ENCODE results near the gene SHANK1.

Gene SHANK1

DNA sequence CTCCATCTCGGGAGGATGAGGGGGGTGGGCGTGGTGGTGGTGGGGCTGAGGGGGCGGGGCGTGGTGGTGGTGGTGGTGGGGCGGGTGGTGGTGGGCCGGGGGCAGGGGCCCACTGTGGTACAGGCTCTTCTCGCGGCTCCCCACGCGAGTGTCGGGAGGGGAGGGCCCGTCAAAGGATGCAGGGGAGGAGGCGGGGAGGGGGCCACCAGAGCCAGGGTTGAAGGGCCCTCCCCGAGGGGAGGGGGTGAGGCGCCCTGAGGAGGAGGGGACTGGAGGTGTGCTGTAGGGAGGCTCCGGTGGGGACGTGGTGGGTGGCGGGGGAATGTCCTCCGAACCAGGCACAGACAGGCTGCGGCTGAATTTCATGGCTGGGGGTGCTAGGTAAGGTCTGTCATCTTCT is 50.7 kb downstream of the SHANK1 start:
- no peaks in the 10 kb centered on the region for H3K79me2 ChIP-seq (ENCODE audit: control insufficient read depth, low read length)
- H3K36me3 ChIP-seq (ENCODE audit: control insufficient read depth, low read length) = no peaks in the 10 kb centered on the region
- TF ChIP-seq, protein P1, sequence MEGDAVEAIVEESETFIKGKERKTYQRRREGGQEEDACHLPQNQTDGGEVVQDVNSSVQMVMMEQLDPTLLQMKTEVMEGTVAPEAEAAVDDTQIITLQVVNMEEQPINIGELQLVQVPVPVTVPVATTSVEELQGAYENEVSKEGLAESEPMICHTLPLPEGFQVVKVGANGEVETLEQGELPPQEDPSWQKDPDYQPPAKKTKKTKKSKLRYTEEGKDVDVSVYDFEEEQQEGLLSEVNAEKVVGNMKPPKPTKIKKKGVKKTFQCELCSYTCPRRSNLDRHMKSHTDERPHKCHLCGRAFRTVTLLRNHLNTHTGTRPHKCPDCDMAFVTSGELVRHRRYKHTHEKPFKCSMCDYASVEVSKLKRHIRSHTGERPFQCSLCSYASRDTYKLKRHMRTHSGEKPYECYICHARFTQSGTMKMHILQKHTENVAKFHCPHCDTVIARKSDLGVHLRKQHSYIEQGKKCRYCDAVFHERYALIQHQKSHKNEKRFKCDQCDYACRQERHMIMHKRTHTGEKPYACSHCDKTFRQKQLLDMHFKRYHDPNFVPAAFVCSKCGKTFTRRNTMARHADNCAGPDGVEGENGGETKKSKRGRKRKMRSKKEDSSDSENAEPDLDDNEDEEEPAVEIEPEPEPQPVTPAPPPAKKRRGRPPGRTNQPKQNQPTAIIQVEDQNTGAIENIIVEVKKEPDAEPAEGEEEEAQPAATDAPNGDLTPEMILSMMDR (IDR thresholded peaks at IDR 0.05; ENCODE audit: low read depth, low read length, poor library complexity, severe bottlenecking) = no peak
- TF ChIP-seq EZH2phosphoT487 (IDR thresholded peaks at IDR 0.05; ENCODE audit: borderline replicate concordance, low read length) = no peak
- no peaks in the 10 kb centered on the region for H3K9me3 ChIP-seq (ENCODE audit: control insufficient read depth, insufficient read depth, low read length)
- H4K20me1 ChIP-seq (ENCODE audit: control insufficient read depth, insufficient read depth, low read depth, low read length) = no peaks in the 10 kb centered on the region
- H3K9me2 ChIP-seq (replicated peaks; ENCODE audit: control insufficient read depth, low read length) = no peaks in the 10 kb centered on the region
- H3K27me3 ChIP-seq (ENCODE audit: control insufficient read depth, low read length) = no peaks in the 10 kb centered on the region
- H3K4me3 ChIP-seq (ENCODE audit: low read length) = no peak overlapping the region
- H3K27ac ChIP-seq (ENCODE audit: low read depth, low read length) = no peak overlapping the region
- H3K4me2 ChIP-seq (ENCODE audit: low read length) = no peak overlapping the region
- no peaks in the 10 kb centered on the region for H3F3A ChIP-seq (ENCODE audit: control insufficient read depth, insufficient read depth)
- H3K4me1 ChIP-seq (ENCODE audit: control insufficient read depth, low read length) = no peaks in the 10 kb centered on the region

DNA sequence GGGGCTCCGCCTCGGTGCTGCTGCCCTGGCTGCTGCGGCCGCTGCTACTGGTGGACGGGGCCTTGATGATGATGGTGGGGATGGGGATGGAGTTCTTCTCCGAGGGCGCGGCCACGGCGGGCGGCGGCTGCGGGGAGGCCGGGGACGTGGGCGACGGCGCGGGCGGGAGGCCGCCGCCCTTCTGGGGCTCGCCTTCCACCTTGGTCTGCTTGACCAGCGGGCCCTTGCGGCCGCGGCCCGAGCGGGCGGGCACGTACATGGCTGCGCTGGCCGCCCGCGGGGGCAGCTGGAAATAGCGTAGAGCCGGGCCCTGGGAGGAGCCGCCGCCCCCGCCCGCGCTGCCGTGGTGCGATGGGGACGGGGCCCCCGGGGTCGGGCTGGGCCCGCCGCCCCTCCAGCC is 51.2 kb downstream of the SHANK1 start:
- H3K9me3 ChIP-seq (ENCODE audit: control insufficient read depth, insufficient read depth, low read length) = no peaks in the 10 kb centered on the region
- no peak overlapping the region for H3K27ac ChIP-seq (ENCODE audit: low read depth, low read length)
- no peaks in the 10 kb centered on the region for H3K79me2 ChIP-seq (ENCODE audit: control insufficient read depth, low read length)
- H3K4me3 ChIP-seq (ENCODE audit: low read length) = no peak overlapping the region
- no peak for TF ChIP-seq EZH2phosphoT487 (IDR thresholded peaks at IDR 0.05; ENCODE audit: borderline replicate concordance, low read length)
- TF ChIP-seq, protein P1 (IDR thresholded peaks at IDR 0.05; ENCODE audit: low read depth, low read length, poor library complexity, severe bottlenecking) = no peak
- H3K4me2 ChIP-seq (ENCODE audit: low read length) = no peak overlapping the region
- H3K27me3 ChIP-seq (ENCODE audit: control insufficient read depth, low read length) = no peaks in the 10 kb centered on the region
- no peaks in the 10 kb centered on the region for H4K20me1 ChIP-seq (ENCODE audit: control insufficient read depth, insufficient read depth, low read depth, low read length)
- no peaks in the 10 kb centered on the region for H3K9me2 ChIP-seq (replicated peaks; ENCODE audit: control insufficient read depth, low read length)
- H3K36me3 ChIP-seq (ENCODE audit: control insufficient read depth, low read length) = no peaks in the 10 kb centered on the region
- H3F3A ChIP-seq (ENCODE audit: control insufficient read depth, insufficient read depth) = no peaks in the 10 kb centered on the region; the same call in 1 of the 2 replicates
- H3K4me1 ChIP-seq (ENCODE audit: control insufficient read depth, low read length) = no peaks in the 10 kb centered on the region

DNA sequence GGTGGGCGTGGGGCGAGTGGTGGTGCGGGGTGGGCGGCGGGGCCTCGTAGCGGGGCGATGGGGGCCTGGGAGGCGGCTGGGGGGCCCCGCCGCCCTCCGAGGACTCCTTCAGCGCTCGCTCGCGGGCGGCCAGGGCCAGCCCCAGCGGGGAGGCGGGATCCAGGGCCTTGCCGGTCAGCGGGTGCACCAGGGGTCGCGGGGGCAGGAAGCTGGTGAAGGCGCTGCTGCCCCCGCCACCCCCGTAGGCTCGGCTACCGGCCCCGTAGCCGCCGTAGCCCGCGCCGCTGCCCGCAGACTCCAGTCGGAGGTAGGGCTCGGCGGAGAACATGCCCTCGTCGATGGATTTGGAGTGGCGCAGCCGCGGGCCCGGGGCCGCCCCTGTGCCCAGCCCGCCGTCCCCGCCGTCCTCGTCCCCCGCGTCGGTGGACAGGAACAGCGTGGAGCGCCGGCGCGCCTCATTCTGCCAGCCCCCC is 51.8 kb downstream of the SHANK1 start:
- Histone ChIP-seq H4K20me1 (ENCODE audit: control insufficient read depth, insufficient read depth, low read depth, low read length) (no peaks in the 10 kb centered on the region), H3K4me2 (ENCODE audit: low read length) (no peak overlapping the region), H3K9me2 (replicated peaks; ENCODE audit: control insufficient read depth, low read length) (no peaks in the 10 kb centered on the region), H3K36me3 (ENCODE audit: control insufficient read depth, low read length) (no peaks in the 10 kb centered on the region), H3K27me3 (ENCODE audit: control insufficient read depth, low read length) (no peaks in the 10 kb centered on the region), H3F3A (ENCODE audit: control insufficient read depth, insufficient read depth) (no peaks in the 10 kb centered on the region; the same call in 1 of the 2 replicates), H3K79me2 (ENCODE audit: control insufficient read depth, low read length) (no peaks in the 10 kb centered on the region), H3K4me1 (ENCODE audit: control insufficient read depth, low read length) (no peaks in the 10 kb centered on the region), H3K4me3 (ENCODE audit: low read length) (no peak overlapping the region), H3K9me3 (ENCODE audit: control insufficient read depth, insufficient read depth, low read length) (no peaks in the 10 kb centered on the region), H3K27ac (ENCODE audit: low read depth, low read length) (no peak overlapping the region)
- TF ChIP-seq, protein P1 (IDR thresholded peaks at IDR 0.05; ENCODE audit: low read depth, low read length, poor library complexity, severe bottlenecking) = no peak
- TF ChIP-seq EZH2phosphoT487 (IDR thresholded peaks at IDR 0.05; ENCODE audit: borderline replicate concordance, low read length) = no peak

All from DOHH2 (cell line).